Measurements from ENCODE around the gene TTLL9. TPM values are rescaled to one million over a fixed set of nuclear protein-coding genes. Genes with fewer than 3 reads are reported as not detected.

Gene TTLL9
- total and polyA plus RNA-seq, 2 of the 13 experiments (the other 11 are each of a cell fraction or from before 2014, with no cell fraction given), result not detected

GRCh38 chr20:31951530-31952453 lies 81.4 kb downstream of the TTLL9 start, which contains the start of gene PDRG1 (continued):
- peak in 1 of 2 experiments; percentile 65; a peak in 2 of 4 replicates for TF ChIP-seq REST (IDR thresholded peaks at IDR 0.05; ENCODE audit: borderline replicate concordance in 1 of 2, low read depth in 1 of 2, low read length in 2 of 2)
- TF ChIP-seq ZNF816 (CRISPR knock-in tag; IDR thresholded peaks at IDR 0.05; ENCODE audit: borderline replicate concordance), result no peak
- TF ChIP-seq IRF1 (CRISPR knock-in tag; IDR thresholded peaks at IDR 0.05; ENCODE audit: low read depth), result no peak
- peak; percentile 98 for TF ChIP-seq KAT8 (CRISPR knock-in tag; IDR thresholded peaks at IDR 0.05)
- no peak for TF ChIP-seq IRX3 (CRISPR knock-in tag; IDR thresholded peaks at IDR 0.05; ENCODE audit: borderline replicate concordance, low read depth)
- TF ChIP-seq BRCA1 (CRISPR knock-in tag; IDR thresholded peaks at IDR 0.05), result peak; percentile 98
- no peak for TF ChIP-seq PCBP2 (optimal IDR thresholded peaks at IDR 0.05; ENCODE audit: low read depth, low read length, poor library complexity, severe bottlenecking)
- TF ChIP-seq NCOR1 (IDR thresholded peaks at IDR 0.05; ENCODE audit: borderline replicate concordance, low read length), result no peak
- no peak for TF ChIP-seq TRIM22 (IDR thresholded peaks at IDR 0.05)
- no peak for TF ChIP-seq ZNF550 (CRISPR knock-in tag; IDR thresholded peaks at IDR 0.05; ENCODE audit: borderline replicate concordance)
- no peak for TF ChIP-seq NFIB (CRISPR knock-in tag; IDR thresholded peaks at IDR 0.05; ENCODE audit: borderline replicate concordance)
- TF ChIP-seq EZH2 (conservative IDR thresholded peaks at IDR 0.05; ENCODE audit: low read depth, low read length), result no peak
- no peak for TF ChIP-seq JARID2 (CRISPR knock-in tag; IDR thresholded peaks at IDR 0.05; ENCODE audit: insufficient replicate concordance)
- no peak for TF ChIP-seq TCF7 (IDR thresholded peaks at IDR 0.05; ENCODE audit: low read depth)
- TF ChIP-seq ZNF598 (CRISPR knock-in tag; IDR thresholded peaks at IDR 0.05; ENCODE audit: borderline replicate concordance), result peak; percentile 100
- peak; percentile 94 for TF ChIP-seq SP4 (CRISPR knock-in tag; IDR thresholded peaks at IDR 0.05)
- peak; percentile 99 for TF ChIP-seq XRCC5 (optimal IDR thresholded peaks at IDR 0.05; ENCODE audit: low read length)
- TF ChIP-seq ZNF629 (CRISPR knock-in tag; conservative IDR thresholded peaks at IDR 0.05), result no peak; the same call in 1 of the 2 replicates
- 0 out of 2 replicates have a peak, but pooled peaks have one; percentile 12 for TF ChIP-seq DDIT3 (CRISPR knock-in tag; IDR thresholded peaks at IDR 0.05)
- TF ChIP-seq PRDM4 (CRISPR knock-in tag; IDR thresholded peaks at IDR 0.05; ENCODE audit: borderline replicate concordance), result 0 out of 2 replicates have a peak, but pooled peaks have one; percentile 59

All from HepG2 (cell line).